ENCODE data around the gene APBB2.

DNA sequence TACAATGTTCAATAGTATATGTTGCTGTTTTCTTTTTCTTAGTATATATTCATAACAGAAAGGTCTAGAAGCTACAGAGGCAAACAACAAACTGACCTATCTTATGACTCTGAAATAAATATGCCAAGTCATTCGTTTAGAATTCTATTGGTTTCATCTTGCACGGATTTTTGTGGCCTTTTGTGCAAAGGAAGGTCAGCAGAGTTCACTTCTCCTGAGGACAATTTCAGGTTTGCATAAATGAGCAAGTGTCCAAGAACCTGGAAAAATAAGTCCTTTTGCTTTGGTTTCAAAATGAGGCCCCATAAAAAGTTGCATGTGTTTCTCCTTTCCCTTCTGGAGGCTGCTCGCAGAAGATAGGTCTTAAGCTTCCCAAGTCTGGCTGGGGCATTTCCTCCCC, 156.9 kb downstream of the APBB2 start:
- no peak for TF ChIP-seq EZH2 (IDR thresholded peaks at IDR 0.05)
- no peak for TF ChIP-seq POLR2AphosphoS5 (IDR thresholded peaks at IDR 0.05; ENCODE audit: borderline replicate concordance, low read depth, low read length)
- TF ChIP-seq FOXP2 (optimal IDR thresholded peaks at IDR 0.05; ENCODE audit: control extremely low read depth, extremely low read length, insufficient read depth) = no peak
